Stimulated activated CD8-positive, alpha-beta memory T cell treated with anti-CD3 and anti-CD28 coated beads, Interleukin-4, amount 100 ng/mL, for 1 hour (primary cell): ENCODE results near the gene GPR146.

ENCODE experiments used
- DNase-seq, 2 donors: peaks; one replicate each; pipeline ENCODE4 v3.0.0-alpha.2; 2020; ENCODE audit warnings: low read depth in 2 of 2, low spot score in 1 of 2

Gene GPR146

DNA sequence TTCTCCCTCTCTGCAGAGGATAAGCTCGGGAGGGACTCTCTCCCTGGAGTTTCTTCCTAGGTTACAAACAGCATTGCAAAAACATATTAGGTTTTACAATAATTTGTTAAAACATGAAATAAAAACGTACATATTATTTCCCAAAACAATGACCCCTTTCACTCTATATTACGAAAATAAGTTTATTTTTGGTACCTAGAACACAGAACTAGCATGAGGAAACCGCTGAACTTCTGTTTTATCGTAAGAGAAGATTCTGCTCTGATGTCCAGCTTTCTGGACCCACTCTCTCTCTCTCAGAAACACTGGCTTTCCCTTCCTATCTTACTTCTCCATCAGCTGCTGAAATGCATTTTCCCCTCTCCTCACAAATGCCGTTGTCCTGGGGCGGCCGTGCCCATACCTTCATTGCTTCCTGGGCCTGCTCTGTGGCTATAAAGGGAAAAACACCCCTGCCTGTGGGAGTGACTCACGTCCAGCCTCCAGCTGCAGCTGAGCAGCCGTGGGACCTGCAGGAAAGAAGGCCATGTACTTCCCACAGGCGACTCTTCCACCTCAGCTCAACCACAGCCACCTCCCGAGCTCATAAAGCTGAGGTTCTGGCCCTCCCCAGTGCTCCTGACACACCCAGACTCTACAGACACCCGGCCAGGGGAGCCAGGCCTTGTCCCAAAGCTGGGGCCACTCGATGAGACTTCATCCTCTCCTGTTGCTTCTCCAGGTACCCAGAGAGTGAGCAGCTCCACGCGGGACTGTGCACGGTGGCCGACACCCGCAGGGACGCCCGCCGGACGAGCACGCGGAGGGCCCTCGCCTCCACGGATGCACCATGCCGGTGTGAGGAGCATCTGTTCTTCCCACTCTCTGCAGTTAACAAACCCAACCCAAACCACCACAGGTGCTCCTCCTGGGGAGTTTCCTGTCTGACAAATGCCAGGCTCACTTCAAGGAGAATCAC lies 46.6 kb downstream of the GPR146 start:
- DNase-seq, result no peak

DNA sequence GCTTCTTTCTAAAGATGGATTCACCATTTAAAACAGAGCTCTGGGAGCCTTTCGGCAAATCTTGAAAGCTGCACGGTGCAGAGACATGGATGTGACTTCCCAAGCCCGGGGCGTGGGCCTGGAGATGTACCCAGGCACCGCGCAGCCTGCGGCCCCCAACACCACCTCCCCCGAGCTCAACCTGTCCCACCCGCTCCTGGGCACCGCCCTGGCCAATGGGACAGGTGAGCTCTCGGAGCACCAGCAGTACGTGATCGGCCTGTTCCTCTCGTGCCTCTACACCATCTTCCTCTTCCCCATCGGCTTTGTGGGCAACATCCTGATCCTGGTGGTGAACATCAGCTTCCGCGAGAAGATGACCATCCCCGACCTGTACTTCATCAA lies 47.3 kb downstream of the GPR146 start:
- DNase-seq, result no peak

DNA sequence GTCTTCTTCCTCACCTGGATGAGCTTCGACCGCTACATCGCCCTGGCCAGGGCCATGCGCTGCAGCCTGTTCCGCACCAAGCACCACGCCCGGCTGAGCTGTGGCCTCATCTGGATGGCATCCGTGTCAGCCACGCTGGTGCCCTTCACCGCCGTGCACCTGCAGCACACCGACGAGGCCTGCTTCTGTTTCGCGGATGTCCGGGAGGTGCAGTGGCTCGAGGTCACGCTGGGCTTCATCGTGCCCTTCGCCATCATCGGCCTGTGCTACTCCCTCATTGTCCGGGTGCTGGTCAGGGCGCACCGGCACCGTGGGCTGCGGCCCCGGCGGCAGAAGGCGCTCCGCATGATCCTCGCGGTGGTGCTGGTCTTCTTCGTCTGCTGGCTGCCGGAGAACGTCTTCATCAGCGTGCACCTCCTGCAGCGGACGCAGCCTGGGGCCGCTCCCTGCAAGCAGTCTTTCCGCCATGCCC lies 47.9 kb downstream of the GPR146 start:
- no peak for DNase-seq

DNA sequence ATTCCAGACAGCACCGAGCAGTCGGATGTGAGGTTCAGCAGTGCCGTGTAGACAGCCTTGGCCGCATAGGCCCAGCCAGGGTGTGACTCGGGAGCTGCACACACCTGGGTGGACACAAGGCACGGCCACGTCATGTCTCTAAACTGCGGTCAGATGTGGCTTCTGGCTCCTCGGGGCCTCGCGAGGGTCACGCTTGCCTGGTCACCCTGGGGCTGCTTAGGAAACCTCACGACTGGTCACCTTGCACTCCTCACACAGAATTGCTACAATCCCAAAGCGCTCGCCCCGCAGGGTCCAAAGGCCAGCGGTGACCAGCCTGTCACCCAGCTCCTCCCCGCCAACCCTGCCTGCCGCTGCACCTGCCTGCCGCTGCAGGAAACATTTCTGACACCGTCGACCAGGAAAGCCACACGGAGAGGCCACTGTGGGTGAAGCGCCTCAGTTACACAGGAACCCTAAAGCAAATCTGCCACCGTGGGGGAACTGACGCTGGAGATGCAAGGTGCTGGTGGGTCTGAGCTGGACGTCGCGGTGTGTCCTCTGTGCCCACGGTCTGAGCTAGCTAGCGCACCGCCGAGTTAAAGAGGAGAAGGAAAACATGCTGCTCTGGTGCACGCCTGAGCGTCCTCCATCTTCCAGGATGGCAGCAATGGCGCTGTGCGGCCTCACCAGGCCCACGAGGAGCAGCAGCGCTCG lies 48.6 kb downstream of the GPR146 start:
- DNase-seq, result no peak

DNA sequence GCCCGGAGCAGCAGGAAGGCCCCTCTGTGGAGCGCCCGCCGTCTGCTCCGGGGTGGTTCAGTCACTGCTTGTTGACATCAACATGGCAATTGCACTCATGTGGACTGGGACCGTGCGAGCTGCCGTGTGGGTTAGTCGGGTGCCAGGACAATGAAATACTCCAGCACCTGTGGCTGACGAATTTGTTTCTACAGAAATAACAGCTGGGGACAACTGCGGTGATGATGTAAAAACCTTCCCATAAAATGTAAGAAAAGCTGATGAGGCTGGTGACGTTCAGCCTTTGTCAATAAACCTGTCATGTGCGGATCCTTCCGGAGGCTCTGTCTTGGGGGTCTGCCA lies 49.1 kb downstream of the GPR146 start:
- DNase-seq, result no peak

DNA sequence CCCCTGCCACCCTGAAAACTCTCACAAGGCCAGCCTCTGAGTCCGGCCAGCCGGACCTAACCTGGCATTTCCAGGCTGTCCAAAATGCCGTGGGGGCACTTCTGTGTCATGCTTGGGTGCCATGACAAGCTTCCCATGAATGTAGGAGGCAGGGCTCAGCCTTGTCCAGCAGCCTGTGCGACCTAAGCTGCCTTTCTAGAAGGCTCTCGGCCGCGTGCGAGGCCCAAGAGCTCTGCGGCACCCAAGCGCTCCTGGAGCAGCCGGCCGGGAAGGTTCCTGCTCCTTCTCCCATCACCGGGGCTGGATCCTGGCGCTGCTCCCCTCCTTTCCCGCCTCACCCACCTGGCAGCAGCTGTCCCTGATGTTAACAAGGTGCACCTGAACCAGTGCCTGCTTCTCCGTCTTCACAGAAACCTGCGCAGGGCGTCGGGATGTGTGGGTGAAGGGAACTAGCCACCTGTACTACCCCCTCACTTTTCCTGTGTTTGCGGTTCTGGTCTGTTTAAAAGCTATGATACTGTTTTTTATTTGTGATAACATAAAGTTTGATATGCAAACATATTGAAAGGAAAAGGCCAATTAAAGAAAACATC lies 49.7 kb downstream of the GPR146 start:
- no peak for DNase-seq

DNA sequence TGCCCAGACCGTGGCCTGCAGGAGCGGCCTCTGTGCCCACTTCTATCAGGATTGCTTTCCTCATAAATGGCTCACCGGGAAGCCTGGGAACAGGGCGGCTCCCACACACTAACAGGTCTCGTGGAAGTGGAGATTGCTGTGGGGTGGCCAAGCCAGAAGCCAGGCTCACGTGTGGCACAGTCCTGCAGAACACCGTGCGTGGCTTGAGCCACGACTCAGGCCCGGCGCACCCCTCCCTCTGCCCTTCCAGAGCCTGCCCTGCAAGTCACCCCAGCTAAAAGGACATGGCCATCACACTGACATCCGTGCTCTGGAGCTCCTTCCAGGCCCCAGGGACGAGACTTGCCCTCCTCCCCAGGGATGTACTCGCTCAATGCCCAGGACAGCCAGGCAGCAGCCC lies 50.5 kb downstream of the GPR146 start:
- DNase-seq, result no peak

DNA sequence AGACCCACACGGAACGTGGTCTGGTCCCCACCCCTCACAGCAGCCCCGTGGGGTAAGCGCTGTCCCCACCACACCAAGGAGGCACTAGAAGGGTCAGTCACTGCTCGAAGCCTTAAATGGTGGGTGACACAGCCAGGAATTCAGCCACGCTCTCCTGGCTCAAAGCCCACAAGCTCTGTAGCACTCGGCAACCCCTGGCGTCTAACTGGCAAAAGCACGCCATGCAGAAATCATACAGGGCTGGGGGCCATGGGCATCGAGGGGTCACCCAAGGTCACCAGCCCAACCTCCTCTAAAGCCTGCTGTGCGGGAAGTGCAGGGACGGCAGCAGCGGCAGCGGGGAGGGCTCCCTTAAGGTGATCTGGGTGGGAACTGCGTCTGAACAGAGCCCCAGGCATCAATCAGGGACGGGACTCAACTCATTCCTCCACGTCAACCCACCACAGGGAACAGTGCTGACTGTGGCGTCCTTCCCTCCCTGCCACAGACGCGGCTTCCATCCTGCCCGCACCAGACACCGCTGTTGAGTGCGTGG lies 51.3 kb downstream of the GPR146 start:
- DNase-seq, result no peak

DNA sequence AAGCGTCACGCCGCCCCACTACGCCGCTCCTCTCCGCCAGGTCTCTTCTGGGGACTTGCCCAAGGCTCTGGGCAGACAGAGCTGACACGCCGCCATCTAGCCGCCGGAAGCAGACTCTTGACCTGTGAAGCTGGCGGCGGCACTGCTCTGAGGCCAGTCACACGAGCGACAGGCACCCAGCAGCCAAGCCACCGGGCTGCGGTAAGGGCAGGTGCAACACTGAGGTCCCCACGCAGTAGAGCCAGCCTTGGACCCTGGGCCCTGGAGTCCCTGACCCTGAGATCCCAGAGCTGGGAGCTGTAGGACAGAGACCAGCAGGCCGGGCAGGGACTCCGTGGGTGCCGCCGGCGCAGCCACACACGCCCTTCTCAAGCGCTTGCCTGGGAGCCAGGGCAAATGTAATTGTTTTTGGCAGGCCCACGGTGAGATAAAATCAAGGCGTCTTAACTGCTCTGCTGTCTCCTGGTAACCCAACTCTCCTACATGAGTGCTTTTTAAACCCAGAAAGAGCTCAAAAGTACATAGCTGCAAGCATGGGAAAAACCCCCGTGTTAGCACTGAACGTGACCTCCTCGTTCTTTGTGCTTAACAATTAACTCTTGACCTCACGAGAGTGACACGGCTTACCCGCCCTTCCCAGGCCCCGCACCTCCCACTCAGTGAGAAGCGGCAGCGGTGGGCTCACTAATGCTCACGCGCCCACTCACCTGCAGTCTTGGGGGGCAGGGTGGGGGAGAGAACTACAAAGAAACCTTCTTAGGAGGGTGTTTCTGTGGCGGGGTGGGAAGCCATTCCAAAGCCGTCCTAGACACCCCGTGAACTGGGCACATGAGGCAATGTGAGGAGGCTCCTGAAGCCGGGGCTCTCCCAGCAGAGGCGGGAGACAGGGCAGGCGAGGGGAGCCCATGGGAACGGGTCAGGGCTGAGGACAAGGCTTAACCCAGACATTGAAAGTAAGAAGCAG lies 52.1 kb downstream of the GPR146 start:
- no peak for DNase-seq

DNA sequence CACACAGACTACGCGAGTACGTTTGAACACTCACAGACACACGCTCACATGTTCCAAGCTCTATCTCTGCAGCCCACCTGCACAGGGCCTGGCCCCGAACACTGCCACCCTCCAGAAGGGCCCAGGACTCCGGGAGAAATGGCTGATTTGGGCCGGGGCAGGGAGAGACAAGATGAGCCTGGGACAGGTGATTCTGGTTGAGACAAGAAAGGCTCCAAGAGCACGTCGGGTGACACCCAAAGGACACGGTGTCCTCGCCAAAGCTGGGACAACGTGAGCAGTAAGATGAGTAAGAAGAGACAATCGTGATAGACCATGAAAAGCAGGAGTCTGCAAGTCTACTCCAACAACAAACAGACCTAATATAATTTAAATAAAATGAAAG lies 52.8 kb downstream of the GPR146 start:
- no peak for DNase-seq

DNA sequence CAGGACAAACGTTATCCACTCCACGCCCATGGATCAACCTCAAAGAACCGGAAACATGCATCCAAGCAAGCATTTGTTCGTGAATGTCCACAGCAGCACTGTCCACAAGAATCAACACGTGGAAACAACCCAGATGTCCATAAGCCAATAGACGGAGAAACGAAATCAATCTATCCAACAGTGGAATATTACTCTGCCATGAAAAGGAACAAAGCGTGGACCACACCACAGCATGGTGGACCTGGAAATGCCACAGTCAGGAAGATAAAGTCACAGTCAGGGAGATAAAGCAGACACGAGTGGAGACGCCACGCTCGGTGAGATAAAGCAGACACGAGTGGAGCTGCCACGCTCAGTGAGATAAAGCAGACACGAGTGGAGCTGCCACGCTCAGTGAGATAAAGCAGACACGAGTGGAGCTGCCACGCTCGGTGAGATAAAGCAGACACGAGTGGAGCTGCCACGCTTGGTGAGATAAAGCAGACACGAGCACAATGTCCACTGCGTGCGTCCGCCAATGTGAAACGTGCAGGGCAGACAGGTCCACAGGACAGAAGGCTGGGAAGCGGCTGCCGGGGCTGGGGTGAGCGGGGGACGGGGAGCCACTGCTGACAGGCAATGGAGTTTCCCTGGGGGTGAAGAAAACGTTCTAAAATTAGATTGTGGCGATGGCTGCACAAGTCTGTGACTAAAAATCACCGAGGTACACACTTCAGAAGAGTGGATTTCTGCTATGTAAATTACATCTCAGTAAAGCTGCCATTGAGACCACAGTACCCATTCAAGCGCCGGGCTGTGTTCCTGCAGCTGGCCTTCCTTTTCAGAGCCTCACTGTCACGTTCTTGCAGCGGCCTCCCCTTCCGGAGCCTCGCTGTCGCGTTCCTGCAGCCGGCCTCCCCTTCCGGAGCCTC lies 54.2 kb downstream of the GPR146 start:
- no peak for DNase-seq

DNA sequence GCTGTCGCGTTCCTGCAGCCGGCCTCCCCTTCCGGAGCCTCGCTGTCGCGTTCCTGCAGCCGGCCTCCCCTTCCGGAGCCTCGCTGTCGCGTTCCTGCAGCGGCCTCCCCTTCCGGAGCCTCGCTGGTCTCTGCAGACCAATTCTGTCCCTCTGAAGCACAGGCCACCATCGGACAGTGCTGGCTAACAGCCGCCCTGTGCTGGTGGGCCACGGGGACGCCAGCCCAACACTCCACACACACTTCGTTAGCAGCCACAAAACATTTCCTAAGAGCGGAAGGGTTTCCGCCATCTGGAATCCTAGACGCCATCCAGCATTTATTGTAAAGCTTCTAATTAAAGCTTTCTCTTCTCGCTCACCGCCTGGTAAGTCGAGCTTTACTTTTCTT lies 54.8 kb downstream of the GPR146 start:
- no peak for DNase-seq

DNA sequence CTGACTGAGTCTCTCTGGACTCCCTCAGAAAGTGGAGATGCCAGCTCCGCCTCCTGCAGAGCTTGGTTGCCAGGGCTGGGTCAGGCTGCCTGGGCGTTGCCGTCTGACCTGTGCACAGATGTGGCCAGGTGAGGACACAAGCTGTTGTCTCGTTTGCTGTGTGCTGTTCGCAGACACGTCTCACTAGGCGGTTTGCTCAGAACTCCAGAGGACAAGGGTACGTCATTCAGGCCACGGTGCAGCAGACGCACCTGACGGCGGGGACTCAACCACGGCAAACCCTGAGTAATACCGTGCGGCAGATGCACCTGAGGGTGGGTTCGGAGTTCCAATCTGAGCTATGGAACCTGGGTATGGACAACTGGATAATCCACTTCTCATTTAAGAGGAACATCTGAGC lies 55.3 kb downstream of the GPR146 start:
- no peak for DNase-seq

DNA sequence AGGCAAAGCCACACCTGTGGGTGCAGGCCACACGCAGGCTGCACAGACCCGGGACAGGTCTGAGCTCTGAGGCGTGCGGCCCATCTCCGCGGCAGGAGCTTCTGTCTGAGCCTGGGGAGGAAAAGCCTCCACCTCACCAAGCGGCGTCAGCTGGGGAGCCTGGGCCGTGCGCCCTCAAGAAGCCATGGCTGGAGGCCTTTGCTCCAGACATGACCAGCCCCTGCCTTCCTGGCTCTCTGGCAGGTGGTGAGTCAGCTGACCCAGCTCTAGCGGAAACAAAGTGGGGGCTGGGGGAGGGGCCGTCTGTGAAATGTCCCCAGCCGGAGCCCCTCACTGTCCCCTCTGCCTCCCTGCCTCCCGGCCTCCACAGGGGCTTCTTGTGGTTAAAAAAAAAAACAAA lies 56.0 kb downstream of the GPR146 start:
- DNase-seq, result no peak

DNA sequence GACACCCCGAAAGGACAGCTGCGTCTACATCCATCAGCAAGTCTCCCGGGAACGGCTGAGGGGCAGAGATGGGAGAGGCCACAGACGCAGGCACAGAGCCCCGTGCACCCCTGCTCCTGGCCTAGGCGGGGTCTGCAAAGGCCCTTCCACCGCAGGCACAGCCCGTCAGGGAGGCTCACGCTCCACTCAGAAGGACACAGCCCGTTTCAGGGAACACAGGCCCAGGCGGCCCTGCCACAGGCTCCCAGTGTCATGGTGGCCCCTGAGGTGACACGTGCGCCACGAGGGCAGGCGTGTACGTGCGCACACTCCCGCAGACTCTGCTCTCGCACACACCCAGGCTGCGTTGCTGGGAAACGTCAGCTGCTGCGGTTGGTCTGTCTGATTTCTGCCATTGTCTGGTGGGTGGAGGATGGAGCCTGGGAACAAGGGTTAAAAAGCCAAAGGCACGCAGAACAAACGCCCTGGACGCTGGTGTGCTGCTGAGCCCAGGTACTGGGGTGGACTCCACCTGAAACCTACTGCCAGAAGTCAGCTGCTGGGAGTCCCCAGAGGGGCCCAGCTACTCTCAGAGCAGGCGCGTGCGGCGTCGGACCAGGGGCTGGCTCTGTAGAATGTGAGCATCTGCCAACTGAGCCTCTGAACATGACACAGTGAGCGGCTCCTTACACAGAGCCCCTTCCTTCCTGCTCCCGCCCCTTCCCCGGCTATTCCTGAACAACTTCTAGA lies 56.7 kb downstream of the GPR146 start:
- no peak for DNase-seq

DNA sequence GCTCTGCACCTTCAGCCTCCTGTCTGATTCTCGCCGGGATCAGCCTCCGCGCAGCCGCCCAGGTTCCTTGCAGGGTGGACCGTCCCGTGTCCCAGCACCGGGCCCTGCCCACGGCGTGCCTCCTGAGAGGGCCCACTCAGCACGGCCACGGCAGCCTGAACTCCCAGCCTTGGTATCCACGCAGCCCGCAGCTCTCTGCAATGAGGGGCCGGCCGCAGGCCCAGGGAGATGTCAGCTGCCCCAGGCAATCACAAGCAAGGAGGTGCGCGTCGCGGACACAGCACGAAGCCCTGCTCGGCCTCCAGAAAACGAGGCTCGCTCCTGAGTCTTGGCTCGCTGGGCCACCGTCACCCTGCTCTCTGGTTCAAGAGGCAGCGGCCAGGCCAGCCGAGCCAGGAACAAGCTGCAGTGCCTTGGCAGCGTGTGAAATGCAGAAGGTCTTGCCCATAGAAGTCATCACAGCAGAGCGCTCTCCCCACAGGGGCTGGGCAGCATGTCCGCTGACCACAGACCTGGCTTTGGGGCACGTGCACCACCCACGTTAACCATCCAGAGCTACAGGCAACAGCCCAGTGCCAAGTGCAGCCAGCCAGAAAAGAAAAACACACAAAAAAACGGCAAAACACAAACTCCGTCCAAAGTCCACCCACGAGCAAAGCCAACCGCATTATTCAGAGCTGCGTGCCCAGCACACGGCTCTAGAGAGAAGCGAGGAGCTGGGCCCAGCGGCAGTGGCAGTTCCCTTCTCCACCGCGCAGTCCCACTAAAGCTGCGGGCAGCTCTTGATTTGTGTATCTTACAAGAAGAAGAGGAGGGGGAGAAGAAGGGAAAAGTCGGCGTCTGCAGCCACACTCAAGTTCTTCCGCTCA lies 57.5 kb downstream of the GPR146 start:
- DNase-seq, result no peak

DNA sequence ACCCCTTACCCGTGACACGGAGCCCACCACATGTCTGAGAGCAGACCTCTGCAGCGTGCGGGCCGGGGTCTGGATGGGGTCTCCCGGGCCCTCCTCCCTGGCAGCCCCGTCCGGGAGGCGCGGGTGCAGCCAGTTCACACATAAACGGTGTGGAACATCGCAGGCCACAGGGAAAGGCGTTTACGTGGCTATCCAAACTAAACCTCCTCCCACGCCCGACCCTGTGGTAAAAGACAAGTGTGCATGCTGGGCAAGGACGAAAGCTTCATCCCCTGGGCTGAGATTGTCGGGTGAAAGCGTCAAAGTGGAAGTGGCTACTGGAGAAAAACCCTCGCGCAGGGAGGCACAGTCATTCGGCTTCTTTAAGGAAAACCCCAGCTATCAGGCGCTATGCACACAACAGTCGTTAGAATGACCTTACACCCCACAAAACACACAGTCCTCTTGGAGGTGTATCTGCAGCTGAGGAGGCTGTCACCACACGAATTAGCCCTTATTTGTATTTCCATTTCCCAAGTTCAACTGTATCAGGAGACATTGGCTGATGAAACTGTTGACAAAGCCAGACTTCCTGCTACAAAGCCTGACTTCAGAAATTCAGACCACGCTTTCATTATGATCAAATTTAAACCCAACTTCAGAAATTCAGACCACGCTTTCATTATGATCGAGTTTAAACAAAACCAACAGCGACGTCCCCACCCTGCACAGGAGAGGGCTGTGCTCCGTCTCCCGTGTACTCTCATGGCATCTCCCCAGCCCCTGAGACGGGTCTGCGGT lies 58.9 kb downstream of the GPR146 start:
- DNase-seq, result no peak
